Heart left ventricle (tissue), 16 donors: ENCODE results near the gene DSCAML1. TPM values are rescaled to one million over a fixed set of nuclear protein-coding genes. Genes with fewer than 3 reads are reported as not detected.
A peak's percentile ranks its signal among the peaks of the same experiment; 100 is the strongest.

Experiments used
- ATAC-seq, 4 donors: fragments of 200-7000 bp; cut with Tn5 transposase; one replicate each; pipeline ENCODE4 v1.9.1; 2020 to 2022; ENCODE audit warnings: moderate library complexity in 4 of 4, mild to moderate bottlenecking in 3 of 4, moderate number of reproducible peaks in 1 of 4
- DNase-seq, 5 donors: peaks; one replicate each; pipeline ENCODE4 v3.0.0-alpha.2; 2020
- H3K27ac ChIP-seq, 12 donors: fragments of 200-600 bp; sonication (generic) in 4 of 12; one replicate each; pipeline versions ENCODE4 v1.5.0 to v1.8.0; 2016 to 2022; ENCODE audit warnings: mild to moderate bottlenecking in 2 of 12
- H3K27me3 ChIP-seq, 9 donors: fragments of 200-600 bp; sonication (generic) in 2 of 9; one replicate each; pipeline versions ENCODE4 v1.5.1 to v1.8.0; 2016 to 2022; ENCODE audit warnings: mild to moderate bottlenecking in 3 of 9
- H3K36me3 ChIP-seq, 9 donors: fragments of 200-600 bp; sonication (generic) in 2 of 9; one replicate each; pipeline versions ENCODE4 v1.5.0 to v1.8.0; 2018 to 2022; ENCODE audit warnings: mild to moderate bottlenecking in 2 of 9
- H3K4me1 ChIP-seq, 12 donors: fragments of 200-600 bp; sonication (generic) in 4 of 12; one replicate each; pipeline versions ENCODE4 v1.5.0 to v1.8.0; 2016 to 2022; ENCODE audit warnings: mild to moderate bottlenecking in 3 of 12
- H3K4me3 ChIP-seq, 12 donors: fragments of 200-600 bp; sonication (generic) in 4 of 12; one replicate each; pipeline versions ENCODE4 v1.5.0 to v1.8.0; 2017 to 2022; ENCODE audit warnings: mild to moderate bottlenecking in 9 of 12, moderate library complexity in 4 of 12
- H3K9me3 ChIP-seq, 12 donors: fragments of 200-600 bp; sonication (generic) in 4 of 12; one replicate each; pipeline versions ENCODE4 v1.5.0 to v1.8.0; 2016 to 2022; ENCODE audit warnings: mild to moderate bottlenecking in 1 of 12
- CTCF ChIP-seq, 12 donors: fragments of 200-600 bp; sonication (generic) in 4 of 12; IDR thresholded peaks; one replicate each; pipeline versions ENCODE4 v1.5.0 to v1.8.0; 2018 to 2022; ENCODE audit warnings: antibody characterized with exemption in 12 of 12, mild to moderate bottlenecking in 5 of 12
- POLR2A ChIP-seq, 2 donors: fragments of 450-650 bp; IDR thresholded peaks; one replicate each; pipeline ENCODE4 v1.6.1; 2017; ENCODE audit warnings: antibody characterized with exemption in 2 of 2, mild to moderate bottlenecking in 2 of 2, moderate library complexity in 2 of 2
- WGBS, 4 donors: extraction: QIAGEN DNeasy Blood & Tissue Kit in 2 of 4; methylation state at CpG; one replicate each; pipeline versions ENCODE4 v1.1.5 to v1.1.7; 2013 to 2018; 5-methylcytosine and 5-hydroxymethylcytosine counted together
- intact Hi-C, 10 donors: fragments of 100-400 bp; cut with DNase I; formaldehyde crosslinking; loops; one replicate each; pipeline versions ENCODE4 v1.11.1 to v1.14.2; 2022
- polyA plus RNA-seq, 2 donors: library from polyadenylated mRNA; stranded (reverse); fragments of 200-250 nt; gene quantifications; one replicate each; pipeline ENCODE4 v1.2.3, GENCODE V29; 2013
- total RNA-seq, 9 donors: library from RNA; depleted of rRNA in 2 of 9; stranded (reverse); fragments of >200 nt in 2 of 9; fragmentation: NEBNext Ultra II Directional in 3 of 9; extraction: Animal tissue kit (Norgen Biotek cat#: 25700) in 3 of 9; gene quantifications; one replicate each; pipeline versions ENCODE4 v1.1.0 to v1.2.4, GENCODE V29; 2016 to 2023
- donor health status: ischemic (EF 13 %, LVEDD 7.1; RV severe dilation, severe dysfunction).
- donor health status: healthy with polysubstance abuse.
- donor health status: DM: no; HTN: yes; CAD: no.
- donor health status: DM: no; HTN: no; CAD: no.
- donor health status: ischemic (EF 25% LVEDD 6.9; RV normal size, moderate dysfunction).
- donor health status: ischemic (EF 25% LVEDD 5.7; RV mildly dilated, moderate dysfunction).
- donor health status: healthy.
- donor health status: DM: yes; HTN: yes; CAD: no.
- donor health status: ischemic (EF 35%, LVEDD 5.7; RV mildly dilated, moderate dysfunction).
- donor health status: nonischemic (EF 11% LVEDD 7.7; RV severe dilation, severe dysfunction).
- donor health status: DM: yes; HTN: yes; CAD: no.
- donor health status: PGD.
- donor health status: ischemic (EF 29% LVEDD 5.4; RV normal size, mild dysfunction).
- donor health status: nonischemic (EF 23%, LVEDD 6.1; RV moderate dilation, normal function).

DSCAML1 gene
- total and polyA plus RNA-seq, 11 donors, result 0.05 to 1.7 (median 0.76) TPM

- intact Hi-C loops, result no loop called here
- Histone ChIP-seq H3K9me3 (no peaks in the 10 kb centered on the region), H3K27ac (peak overlapping the region in 1 of 12 donors; percentile 21), H3K4me1 (peaks cover 0 to 19% (median 4%) of the 10 kb centered on the region in 12 donors), H3K4me3 (no peak overlapping the region), H3K36me3 (no peaks in the 10 kb centered on the region), H3K27me3 (no peaks in the 10 kb centered on the region)
- no peak for DNase-seq
- no peak for ATAC-seq
- TF ChIP-seq POLR2A (IDR thresholded peaks at IDR 0.05), result no peak
- no peak for TF ChIP-seq CTCF (IDR thresholded peaks at IDR 0.05)
- WGBS, 4 donors, result 48 to 63% (median 56%) methylated on average over 5 of the region's 5 CpGs
Observed at GRCh38 chr11:117663414-117663813, 133.6 kb downstream of the DSCAML1 start.

- no peaks in the 10 kb centered on the region for H3K36me3 ChIP-seq
- H3K27me3 ChIP-seq, result no peaks in the 10 kb centered on the region
- DNase-seq (no peak), ATAC-seq (no peak)
- no peak overlapping the region for H3K4me3 ChIP-seq
- no peaks in the 10 kb centered on the region for H3K9me3 ChIP-seq
- TF ChIP-seq CTCF (IDR thresholded peaks at IDR 0.05) (no peak), POLR2A (IDR thresholded peaks at IDR 0.05) (no peak)
- no peak overlapping the region for H3K27ac ChIP-seq
- WGBS, 4 donors, result 93 to 97% (median 96%) methylated on average over 14 of the region's 14 CpGs
- peaks cover 0 to 19% (median 4%) of the 10 kb centered on the region in 12 donors for H3K4me1 ChIP-seq
- intact Hi-C loops, result no loop called here
Observed at GRCh38 chr11:117662671-117663269, 134.2 kb downstream of the DSCAML1 start.

- 88 to 95% (median 94%) methylated on average over 8 of the region's 8 CpGs for WGBS, 4 donors
- Histone ChIP-seq H3K27ac (no peak overlapping the region), H3K4me3 (no peak overlapping the region), H3K36me3 (no peaks in the 10 kb centered on the region), H3K27me3 (no peaks in the 10 kb centered on the region), H3K9me3 (no peaks in the 10 kb centered on the region), H3K4me1 (peaks cover 0 to 19% (median 4%) of the 10 kb centered on the region in 12 donors)
- TF ChIP-seq POLR2A (IDR thresholded peaks at IDR 0.05), result no peak
- TF ChIP-seq CTCF (IDR thresholded peaks at IDR 0.05), result no peak
- intact Hi-C loops, result no loop called here
- DNase-seq (no peak), ATAC-seq (no peak)
Observed at GRCh38 chr11:117662255-117662654, 134.8 kb downstream of the DSCAML1 start.

DNA sequence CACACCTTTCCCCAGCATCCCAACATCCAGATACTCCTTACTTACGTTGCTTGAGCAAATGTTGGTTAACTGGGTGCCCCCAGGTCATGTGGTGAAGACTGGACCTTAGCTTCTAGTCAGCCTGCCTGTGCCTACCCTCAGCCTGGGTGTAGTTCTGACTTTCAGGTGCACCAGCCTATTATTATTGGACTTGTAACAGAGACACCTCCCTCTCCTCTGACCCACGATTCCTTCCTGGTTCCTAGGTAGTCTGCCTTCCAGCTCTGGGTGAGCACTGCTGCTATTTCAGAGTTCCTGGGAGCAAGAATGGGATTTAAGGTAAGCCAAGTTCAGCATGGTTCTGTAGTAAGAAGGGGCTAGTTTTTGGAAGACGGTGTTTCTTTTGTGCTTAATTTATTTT, 138.2 kb downstream of the DSCAML1 start:
- no peak overlapping the region for H3K27ac ChIP-seq
- H3K4me3 ChIP-seq, result no peak overlapping the region
- no peaks in the 10 kb centered on the region for H3K36me3 ChIP-seq
- WGBS, 4 donors, result 90 to 96% (median 92%) methylated on average over 3 of the region's 3 CpGs
- DNase-seq (peak in 1 of 5 donors; percentile 3), ATAC-seq (no peak)
- H3K9me3 ChIP-seq, result no peaks in the 10 kb centered on the region
- no peak for TF ChIP-seq POLR2A (IDR thresholded peaks at IDR 0.05)
- TF ChIP-seq CTCF (IDR thresholded peaks at IDR 0.05), result no peak
- peaks cover 0 to 3% (median 0%) of the 10 kb centered on the region in 12 donors for H3K4me1 ChIP-seq
- intact Hi-C loops, result no loop called here
- no peaks in the 10 kb centered on the region for H3K27me3 ChIP-seq
